ENCODE measurements around the gene ADAMTS4.

ADAMTS4 gene

DNA sequence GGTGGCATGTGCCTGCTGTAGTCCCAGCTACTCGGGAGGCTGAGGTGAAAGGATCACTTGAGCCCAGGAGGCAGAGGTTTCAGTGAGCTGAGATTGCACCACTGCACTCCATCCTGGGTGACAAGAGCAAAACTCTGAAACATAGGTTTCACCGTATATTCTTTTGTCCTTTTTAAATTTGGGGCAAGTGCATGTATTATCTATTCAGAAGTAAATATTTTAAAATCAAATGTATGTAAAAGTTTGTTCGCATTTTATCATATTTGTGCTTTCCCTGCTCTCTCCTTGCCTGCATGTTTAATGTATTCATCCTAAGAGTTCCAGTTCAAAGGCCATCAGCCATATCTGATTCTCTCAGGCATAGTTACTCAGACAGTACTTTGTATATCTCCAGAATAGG lies 53.0 kb downstream of the ADAMTS4 start:
- no peak for DNase-seq (ENCODE audit: low read depth)

DNA sequence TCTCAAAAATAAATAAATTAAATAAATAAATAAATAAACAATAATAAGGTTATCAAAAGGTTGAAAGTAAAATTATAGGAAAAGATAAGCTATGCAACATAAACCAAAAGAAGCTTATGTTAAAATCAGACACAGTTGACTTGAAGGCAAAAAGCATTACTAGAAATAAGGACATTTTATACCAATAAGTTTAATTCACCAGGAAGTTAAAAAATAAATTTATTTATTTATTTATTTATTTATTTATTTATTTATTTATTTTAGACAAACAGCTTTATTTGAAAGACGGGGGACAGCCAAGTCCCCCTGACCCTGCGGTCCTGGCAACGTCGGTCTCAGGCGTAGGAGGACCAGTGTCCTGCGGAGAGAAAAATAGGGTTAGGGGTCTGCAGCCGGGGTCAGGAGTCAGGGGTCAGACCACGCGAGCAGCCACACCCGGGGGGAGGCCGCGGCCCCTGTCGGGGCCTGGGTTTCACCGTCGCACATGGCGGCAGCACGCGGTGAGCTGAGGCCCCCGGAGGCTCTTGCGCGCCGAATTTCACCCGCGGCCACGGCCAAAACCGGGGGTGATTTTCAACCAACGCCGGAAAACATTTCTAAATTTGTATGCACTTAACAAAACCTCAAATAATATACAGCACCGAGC lies 58.0 kb downstream of the ADAMTS4 start:
- DNase-seq (ENCODE audit: low read depth): no peak

DNA sequence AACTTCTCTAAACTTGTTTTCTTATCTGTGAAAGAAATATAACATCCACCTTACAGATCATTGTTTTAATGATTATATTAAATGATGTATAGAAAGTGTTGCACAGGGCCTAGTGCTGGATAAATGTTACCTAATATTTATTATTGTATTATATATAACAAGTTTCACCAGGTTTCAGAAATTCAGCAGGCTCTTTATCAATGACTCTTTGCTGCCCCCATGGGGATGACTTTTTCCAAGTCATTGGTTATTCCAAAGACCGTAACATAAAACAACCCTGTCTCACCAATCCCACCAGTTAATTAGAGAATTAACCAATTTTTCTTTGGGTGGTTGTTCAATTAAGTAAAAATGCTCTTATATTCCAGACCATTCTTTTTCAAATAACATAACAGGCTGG lies 59.1 kb downstream of the ADAMTS4 start:
- no peak for DNase-seq (ENCODE audit: low read depth)

DNA sequence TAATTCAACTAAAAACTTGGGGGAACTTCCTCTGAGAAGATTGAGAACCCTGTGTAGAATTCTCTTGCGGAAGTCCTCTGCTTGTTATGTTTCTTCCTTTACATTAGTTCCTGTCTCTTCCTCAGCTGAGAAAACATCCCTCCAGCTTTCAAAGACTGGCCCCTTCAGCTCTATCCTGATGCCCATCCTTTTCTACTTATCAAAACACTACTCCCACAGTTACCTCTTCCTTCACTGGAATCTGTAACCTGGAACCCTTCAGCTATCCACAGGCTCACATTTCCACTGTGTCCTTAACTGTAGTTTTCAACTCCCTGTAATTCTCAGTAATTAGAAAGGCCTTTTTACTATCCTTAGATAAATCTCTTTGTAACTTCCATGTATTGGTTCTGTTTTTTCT lies 60.4 kb downstream of the ADAMTS4 start:
- DNase-seq (ENCODE audit: low read depth): no peak

DNA sequence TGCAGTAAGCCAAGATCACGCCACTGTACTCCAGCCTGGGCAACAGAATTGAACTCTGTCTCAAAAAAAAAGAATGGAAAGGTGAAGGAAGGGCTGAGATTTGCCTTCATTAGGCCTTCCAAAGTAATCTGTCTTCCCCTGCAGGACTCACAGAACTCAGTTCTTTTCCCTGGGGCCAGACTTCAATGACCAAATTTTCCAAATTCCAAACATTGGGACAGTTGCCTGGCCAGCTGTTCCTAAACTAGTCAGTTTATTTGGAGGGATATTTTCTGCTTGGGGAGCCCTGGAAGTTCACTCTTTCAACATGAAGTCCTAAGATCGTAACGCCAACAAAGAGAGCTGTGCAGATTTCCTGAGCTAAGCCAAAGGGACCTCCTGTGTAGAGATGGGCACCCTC lies 61.0 kb downstream of the ADAMTS4 start:
- DNase-seq (ENCODE audit: low read depth): no peak
